ENCODE results near the gene DET1. TPM values are rescaled to one million over a fixed set of nuclear protein-coding genes. Genes with fewer than 3 reads are reported as not detected.
A peak's percentile ranks its signal among the peaks of the same experiment; 100 is the strongest.
"Not testable (repeated sequence)": the region's sequence is repeated elsewhere in the genome, so short reads cannot be mapped to it uniquely, and the experiment has no call there.

Gene DET1
- total RNA-seq, 1 donor from 2014 or later: 7.6 TPM

DNA sequence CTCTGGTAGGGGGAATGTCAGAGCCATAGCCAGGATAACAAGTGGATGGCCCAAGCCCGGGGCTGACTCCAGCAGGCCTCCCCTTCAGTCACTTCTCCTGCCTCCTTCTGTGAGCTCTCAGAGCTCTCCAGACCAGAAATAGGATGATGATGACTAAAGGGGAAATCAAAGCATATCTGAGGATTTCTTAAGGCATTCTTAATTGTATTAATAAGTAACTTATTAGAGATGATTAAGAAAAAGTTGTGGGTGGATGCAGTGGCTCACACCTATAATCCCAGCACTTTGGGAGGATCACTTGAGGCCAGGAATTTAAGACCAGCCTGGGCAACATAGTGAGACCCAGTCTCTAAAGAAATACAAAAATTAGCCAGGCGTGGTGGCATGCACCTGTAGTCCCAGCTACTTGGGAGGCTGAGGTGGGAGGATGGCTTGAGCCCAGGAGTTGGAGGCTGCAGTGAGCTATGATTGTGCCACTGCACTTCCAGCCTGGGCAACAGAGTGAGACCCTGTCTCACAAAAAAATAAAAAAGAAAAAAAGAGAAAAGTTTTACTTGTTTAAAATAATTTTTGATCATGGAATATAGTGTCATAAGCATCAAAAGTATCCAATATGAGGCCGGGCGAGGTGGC lies 72.7 kb downstream of the DET1 start:
- intact Hi-C loops (cut with micrococcal nuclease); DNase-seq: not testable (repeated sequence)

DNA sequence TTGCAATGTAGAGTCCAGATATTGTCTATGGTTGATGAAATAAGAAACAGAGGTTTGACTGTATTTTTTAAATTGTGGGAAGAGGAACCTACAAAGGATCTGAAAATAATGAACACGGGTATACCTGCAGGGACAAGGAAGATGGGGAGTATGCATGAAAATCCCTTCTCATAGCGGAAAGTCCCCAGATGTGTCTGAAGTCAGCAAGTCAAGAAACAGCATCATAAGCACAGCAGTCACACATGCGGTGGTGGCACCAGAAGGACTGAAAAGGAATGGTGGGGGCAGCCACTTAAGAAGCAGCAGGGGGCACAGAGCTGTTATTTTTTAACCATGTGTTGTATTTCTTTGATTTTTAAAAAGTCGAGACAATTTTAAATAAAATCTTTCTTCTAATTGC lies 74.3 kb downstream of the DET1 start:
- DNase-seq: no peak
- no peak for ATAC-seq
- intact Hi-C loops (cut with micrococcal nuclease): no loop called here

More for the DNA sequence above, 72.7 kb downstream of the DET1 start:
- ATAC-seq: not testable (repeated sequence)

DNA sequence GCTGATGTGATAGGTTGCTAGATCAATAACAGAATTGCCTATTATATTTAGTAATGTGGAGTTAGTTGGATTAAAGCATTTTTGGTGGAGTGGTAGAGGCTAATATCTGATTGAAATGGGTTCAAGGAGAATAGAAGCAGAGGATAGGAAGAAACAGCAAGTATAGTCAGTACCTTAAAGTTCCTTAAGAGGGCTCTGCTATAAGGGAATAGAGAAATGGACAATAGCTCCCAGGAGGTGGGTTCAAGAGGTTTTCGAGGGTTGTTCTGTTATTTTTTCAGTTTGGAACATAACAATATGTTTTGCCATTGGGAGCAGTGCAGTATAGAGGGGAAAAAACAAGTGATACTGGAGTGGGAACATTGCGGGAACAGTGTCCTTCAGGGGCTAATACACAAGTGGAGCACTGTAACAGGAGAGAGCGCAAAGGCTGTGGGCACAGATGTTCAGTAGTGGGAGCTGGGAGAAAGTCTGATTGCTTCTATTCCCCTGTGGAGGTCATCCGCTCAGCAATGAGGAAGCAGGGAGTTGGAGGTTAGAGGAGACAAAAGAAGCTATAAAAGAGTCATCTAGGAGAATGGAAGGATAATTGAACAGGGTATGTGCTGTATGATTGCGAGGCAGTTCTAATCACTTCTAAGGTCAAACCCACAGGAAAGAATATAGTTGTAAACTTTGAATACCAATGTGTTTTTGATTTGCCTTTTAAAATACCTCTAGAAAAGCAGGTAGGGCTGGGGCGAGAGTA lies 75.7 kb downstream of the DET1 start:
- no peak for DNase-seq
- no peak for ATAC-seq
- intact Hi-C loops (cut with micrococcal nuclease): no loop called here

GRCh38 chr15:88469321-88469720 lies 77.2 kb downstream of the DET1 start:
- ATAC-seq: no peak

DNA sequence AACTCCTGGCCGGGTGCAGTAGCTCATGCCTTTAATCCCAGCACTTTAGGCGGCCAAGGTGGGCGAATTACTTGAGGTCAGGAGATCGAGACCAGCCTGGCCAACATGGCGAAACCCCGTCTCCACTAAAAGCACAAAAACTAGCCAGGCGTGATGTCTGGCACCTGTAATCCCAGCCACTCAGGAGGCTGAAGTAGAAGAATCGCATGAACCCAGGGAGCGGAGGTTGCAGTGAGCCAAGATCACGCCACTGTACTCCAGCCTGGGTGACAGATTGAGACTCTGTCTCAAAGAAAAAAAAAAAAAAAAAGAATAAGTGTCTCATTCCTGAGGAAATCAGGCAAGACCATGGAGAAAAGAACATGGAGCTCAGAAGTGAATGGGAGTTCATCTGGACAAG lies 77.8 kb downstream of the DET1 start:
- DNase-seq; ATAC-seq; intact Hi-C loops (cut with micrococcal nuclease): not testable (repeated sequence)

More at GRCh38 chr15:88469321-88469720, 77.2 kb downstream of the DET1 start:
- DNase-seq: no peak
- intact Hi-C loops (cut with micrococcal nuclease): no loop called here

GRCh38 chr15:88467935-88468528 lies 78.4 kb downstream of the DET1 start:
- intact Hi-C loops (cut with micrococcal nuclease): no loop called here
- ATAC-seq (no peak), DNase-seq (no peak)

- peak; percentile 95 for ATAC-seq
- intact Hi-C loops (cut with micrococcal nuclease): no loop called here
- peak; percentile 93 for DNase-seq
These were observed 79.2 kb downstream of the DET1 start, which contains the start of the genes MRPL46 and MRPS11 for GRCh38 chr15:88467073-88467934. TSS of gene MRPL46 (minus strand) at chr15:88467388. CDS start at chr15:88467377, 11 bp downstream. TSS of gene MRPS11 (plus strand) at chr15:88467708. CDS start at chr15:88467718, 10 bp downstream.

DNA sequence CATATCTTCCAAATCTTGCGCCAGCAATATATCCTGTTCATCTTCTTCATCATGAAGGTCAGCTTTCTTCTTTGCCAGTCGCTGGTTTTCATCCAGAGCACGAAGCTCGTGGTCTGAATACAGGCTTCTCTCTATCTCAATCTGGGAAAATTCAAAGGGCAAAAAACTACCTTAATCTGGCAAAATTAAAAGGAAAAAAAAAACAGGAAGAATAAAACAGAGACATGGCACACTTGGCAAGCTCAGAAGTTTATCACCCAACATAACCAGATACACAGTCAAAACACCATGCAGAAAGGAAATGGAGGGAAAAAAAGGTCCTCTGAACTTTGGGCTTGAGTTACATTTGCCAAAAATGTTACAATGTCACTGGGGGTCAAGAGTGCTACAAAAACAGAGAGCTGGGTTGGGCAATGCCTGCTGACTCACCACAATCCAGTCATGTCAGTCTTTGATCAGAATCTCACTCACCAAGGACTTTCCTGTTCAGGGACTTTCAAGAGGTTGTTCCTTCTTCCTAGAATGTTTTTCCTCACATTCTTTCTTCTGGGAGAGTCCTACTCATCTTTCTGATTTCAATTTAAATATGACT lies 80.8 kb downstream of the DET1 start:
- ATAC-seq: no peak
- intact Hi-C loops (cut with micrococcal nuclease): no loop called here
- no peak for DNase-seq

DNA sequence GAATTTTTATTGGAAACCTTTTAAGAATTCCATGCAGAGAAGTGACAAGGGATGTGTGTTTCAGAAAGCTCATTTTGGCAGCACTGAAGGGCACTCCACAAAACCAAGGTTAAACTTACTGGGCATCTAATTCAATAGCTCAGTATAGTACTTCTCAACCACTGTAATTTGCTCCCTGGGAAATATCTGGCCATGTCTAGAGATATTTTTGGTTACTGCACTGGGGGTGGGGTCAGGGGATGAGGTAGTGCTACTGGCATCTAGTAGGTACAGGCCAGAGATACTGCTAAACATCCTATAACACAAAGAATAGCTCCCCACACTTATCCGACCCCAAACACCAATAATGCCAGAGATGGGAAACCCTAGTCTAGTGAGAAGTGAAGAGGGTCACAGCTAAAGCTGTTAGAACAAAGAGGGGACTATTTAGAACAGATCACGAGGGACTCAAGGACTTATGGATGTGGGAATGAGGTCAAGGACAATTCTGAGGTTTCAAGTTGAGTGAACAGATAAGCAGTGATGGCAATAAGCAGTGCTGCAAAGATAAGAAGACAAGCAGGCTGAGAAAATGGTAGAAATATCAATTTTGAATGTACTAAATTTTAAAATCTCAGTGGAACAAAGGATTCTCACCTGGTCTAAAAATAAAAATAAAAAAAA lies 82.5 kb downstream of the DET1 start:
- DNase-seq (no peak), ATAC-seq (peak; percentile 66)
- intact Hi-C loops (cut with micrococcal nuclease): no loop called here

Other genes starting within 250 kb of the DET1 start
- 68.6 TPM for gene MRPL46, start 79.3 kb downstream of the DET1 start, total RNA-seq
- gene MRPS11, start 79.0 kb downstream of the DET1 start, total RNA-seq: 73.3 TPM
- 9.8 TPM for gene AEN, start 74.7 kb upstream of the DET1 start, total RNA-seq
- 3.6 TPM for gene ISG20, start 92.3 kb upstream of the DET1 start, total RNA-seq

Measured in left ventricle myocardium superior (tissue), 1 donor.